ENCODE measurements around the gene NIP7. TPM values are rescaled to one million over a fixed set of nuclear protein-coding genes. Genes with fewer than 3 reads are reported as not detected.

Gene NIP7
- total RNA-seq, 1 experiment from 2014 or later = 72.8 TPM

DNA sequence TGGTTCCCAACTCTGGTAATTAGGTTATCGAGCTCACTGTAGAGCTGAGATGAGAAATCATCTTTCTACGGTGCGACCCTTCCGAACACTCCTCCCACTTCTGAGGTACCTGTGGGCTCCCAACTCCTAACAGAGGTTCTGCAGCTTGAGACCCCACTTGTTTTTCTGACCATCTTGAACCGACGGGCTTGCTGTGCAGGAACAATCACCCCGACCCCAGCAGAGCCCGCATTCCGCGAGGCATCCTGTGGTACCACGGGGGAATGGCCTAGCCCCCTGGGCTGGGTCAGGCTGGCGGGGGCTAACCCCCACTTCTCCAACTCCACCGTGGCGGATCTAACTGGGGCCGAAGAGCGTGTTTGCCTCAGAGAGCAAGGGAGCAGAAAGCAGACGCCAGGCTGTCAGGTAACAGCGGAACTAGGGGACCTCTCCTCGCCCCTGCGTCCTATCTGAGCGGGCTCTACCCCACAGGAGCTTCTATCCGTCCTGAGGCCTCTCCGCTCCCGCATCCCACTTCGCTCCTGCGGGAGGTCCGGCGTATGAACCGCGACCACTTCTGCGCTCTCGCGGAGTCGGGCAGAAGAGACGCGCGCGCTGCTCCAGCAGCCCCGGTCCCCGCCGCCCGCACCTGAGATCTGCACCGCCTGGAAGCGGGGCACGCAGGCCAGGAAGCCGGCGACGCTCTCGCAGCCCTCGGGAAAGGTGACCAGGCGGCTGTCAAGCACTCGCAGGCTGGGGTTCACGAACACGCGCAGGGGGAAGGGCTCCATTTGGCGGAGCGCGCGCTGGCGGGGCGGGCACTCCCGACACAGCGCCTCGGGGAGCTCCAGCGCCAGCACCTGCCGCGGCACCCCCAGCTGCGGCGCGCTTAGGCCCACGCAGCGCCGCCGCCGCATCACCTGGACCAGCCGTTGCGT lies 9.9 kb upstream of the NIP7 start:
- Mint-ChIP-seq H3K27ac (peak overlapping the region in 1 of 3 experiments; percentile 73; a peak in 1 of 7 replicates), H3K27me3 (ENCODE audit: low read depth) (no peaks in the 10 kb centered on the region; the same call in 1 of the 2 replicates), H3K4me1 (peaks cover 21 to 23% of the 10 kb centered on the region in 2 experiments), H3K4me3 (peak overlapping the region; percentile 83 to 88), H3K9me3 (no peaks in the 10 kb centered on the region), H3K36me3 (ENCODE audit: insufficient read depth in 1 of 3, low read depth in 3 of 3) (peaks cover 35 to 83% (median 69%) of the 10 kb centered on the region in 3 experiments)
- Histone ChIP-seq H2BK15ac (ENCODE audit: low read depth, low read length) (no peak overlapping the region), H3K79me1 (ENCODE audit: insufficient read depth, low read depth, low read length, poor library complexity, severe bottlenecking) (peaks cover 5% of the 10 kb centered on the region), H4K5ac (ENCODE audit: insufficient read length, low read depth, low read length) (no peak overlapping the region), H4K8ac (replicated peaks; ENCODE audit: insufficient read length, low read depth, low read length) (no peak overlapping the region), H2AK5ac (ENCODE audit: insufficient read length, low read length) (no peak overlapping the region), H3K79me2 (ENCODE audit: insufficient read depth, low read length) (peaks cover 16% of the 10 kb centered on the region; the same call in 1 of the 2 replicates), H3K18ac (ENCODE audit: insufficient read length, low read depth, low read length) (no peak overlapping the region), H3K4me1 (ENCODE audit: insufficient read depth, low read length) (no peaks in the 10 kb centered on the region), H3K4me2 (ENCODE audit: insufficient read depth, insufficient read length, low read length) (peak overlapping the region; percentile 92), H2AFZ (ENCODE audit: low read length) (no peak overlapping the region), H3K14ac (ENCODE audit: insufficient read depth, low read length) (peak overlapping the region; percentile 88), H2BK120ac (ENCODE audit: low read depth, low read length, poor library complexity, severe bottlenecking) (no peak overlapping the region), H2BK20ac (ENCODE audit: low read depth, low read length, poor library complexity, severe bottlenecking) (no peak overlapping the region), H4K20me1 (ENCODE audit: control insufficient read depth, insufficient read depth, insufficient read length) (peaks cover 2% of the 10 kb centered on the region), H3K9me3 (ENCODE audit: control insufficient read depth, low read depth, low read length) (no peaks in the 10 kb centered on the region), H3K23ac (ENCODE audit: insufficient read length, low read depth, low read length) (no peak overlapping the region), H3K56ac (ENCODE audit: insufficient read length, low read depth, low read length) (no peak overlapping the region), H4K91ac (ENCODE audit: insufficient read length, low read depth, low read length) (no peak overlapping the region), H2BK12ac (ENCODE audit: insufficient read length, low read depth, low read length) (no peak overlapping the region), H2BK5ac (ENCODE audit: insufficient read length, low read length) (no peak overlapping the region), H3T11ph (ENCODE audit: low read length) (no peak overlapping the region), H3K9ac (ENCODE audit: extremely low read depth, insufficient read length, low read length) (peak overlapping the region; percentile 86), H3K4ac (ENCODE audit: low read depth, low read length) (no peak overlapping the region), H3K27ac (ENCODE audit: insufficient read length, low read depth, low read length) (no peak overlapping the region), H3K23me2 (ENCODE audit: insufficient read length, low read depth, low read length, poor library complexity, severe bottlenecking) (peaks cover 6% of the 10 kb centered on the region), H3K27me3 (ENCODE audit: insufficient read depth, low read length) (no peaks in the 10 kb centered on the region)
- no peak for DNase-seq
- WGBS (ENCODE audit: extremely low coverage, insufficient read length, low lambda C conversion rate) = no CpG with 5 or more reads among the region's 77 CpGs
- TF ChIP-seq, protein P1, sequence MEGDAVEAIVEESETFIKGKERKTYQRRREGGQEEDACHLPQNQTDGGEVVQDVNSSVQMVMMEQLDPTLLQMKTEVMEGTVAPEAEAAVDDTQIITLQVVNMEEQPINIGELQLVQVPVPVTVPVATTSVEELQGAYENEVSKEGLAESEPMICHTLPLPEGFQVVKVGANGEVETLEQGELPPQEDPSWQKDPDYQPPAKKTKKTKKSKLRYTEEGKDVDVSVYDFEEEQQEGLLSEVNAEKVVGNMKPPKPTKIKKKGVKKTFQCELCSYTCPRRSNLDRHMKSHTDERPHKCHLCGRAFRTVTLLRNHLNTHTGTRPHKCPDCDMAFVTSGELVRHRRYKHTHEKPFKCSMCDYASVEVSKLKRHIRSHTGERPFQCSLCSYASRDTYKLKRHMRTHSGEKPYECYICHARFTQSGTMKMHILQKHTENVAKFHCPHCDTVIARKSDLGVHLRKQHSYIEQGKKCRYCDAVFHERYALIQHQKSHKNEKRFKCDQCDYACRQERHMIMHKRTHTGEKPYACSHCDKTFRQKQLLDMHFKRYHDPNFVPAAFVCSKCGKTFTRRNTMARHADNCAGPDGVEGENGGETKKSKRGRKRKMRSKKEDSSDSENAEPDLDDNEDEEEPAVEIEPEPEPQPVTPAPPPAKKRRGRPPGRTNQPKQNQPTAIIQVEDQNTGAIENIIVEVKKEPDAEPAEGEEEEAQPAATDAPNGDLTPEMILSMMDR (conservative IDR thresholded peaks at IDR 0.05) = no peak

Measured in H9 (cell line).